Loucy (cell line): ENCODE results near the gene MAST4.

Experiments used
- EZH2phosphoT487 ChIP-seq: fragments of 200-600 bp; IDR thresholded peaks from 2 replicates; pipeline ENCODE4 v1.6.1; 2018; ENCODE audit warnings: antibody characterized with exemption, mild to moderate bottlenecking, moderate library complexity, borderline replicate concordance
- TF ChIP-seq, protein P1 (sequence below): fragments of 200-600 bp; sonication (generic); conservative IDR thresholded peaks from 2 replicates; pipeline ENCODE4 v1.5.1; 2014; ENCODE audit warnings: mild to moderate bottlenecking, antibody characterized with exemption, low read length

DNA sequence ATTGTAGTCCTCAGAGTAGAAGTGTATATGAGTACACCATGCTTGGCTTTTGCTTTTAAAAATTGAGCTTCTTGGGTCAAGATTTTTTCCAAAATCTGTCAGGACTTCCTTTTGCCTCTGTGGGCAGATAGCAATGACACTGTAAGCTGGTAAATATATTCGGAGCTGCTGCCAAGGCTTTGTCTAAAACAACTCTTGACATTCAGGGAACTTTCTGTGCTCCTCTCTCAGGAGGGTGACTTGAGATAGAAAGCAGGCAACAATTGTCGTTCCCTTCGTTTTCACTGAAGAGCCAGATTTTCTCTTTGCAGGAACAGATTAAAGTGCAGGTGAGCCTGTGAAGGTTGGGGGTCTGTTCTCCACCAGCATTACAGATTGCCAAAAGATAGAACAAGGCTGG lies 230.5 kb downstream of the MAST4 start:
- TF ChIP-seq EZH2phosphoT487, result no peak
- TF ChIP-seq, protein P1, sequence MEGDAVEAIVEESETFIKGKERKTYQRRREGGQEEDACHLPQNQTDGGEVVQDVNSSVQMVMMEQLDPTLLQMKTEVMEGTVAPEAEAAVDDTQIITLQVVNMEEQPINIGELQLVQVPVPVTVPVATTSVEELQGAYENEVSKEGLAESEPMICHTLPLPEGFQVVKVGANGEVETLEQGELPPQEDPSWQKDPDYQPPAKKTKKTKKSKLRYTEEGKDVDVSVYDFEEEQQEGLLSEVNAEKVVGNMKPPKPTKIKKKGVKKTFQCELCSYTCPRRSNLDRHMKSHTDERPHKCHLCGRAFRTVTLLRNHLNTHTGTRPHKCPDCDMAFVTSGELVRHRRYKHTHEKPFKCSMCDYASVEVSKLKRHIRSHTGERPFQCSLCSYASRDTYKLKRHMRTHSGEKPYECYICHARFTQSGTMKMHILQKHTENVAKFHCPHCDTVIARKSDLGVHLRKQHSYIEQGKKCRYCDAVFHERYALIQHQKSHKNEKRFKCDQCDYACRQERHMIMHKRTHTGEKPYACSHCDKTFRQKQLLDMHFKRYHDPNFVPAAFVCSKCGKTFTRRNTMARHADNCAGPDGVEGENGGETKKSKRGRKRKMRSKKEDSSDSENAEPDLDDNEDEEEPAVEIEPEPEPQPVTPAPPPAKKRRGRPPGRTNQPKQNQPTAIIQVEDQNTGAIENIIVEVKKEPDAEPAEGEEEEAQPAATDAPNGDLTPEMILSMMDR, result no peak
